Measurements from ENCODE around the gene CHN2. TPM values are rescaled to one million over a fixed set of nuclear protein-coding genes. Genes with fewer than 3 reads are reported as not detected.
A peak's percentile ranks its signal among the peaks of the same experiment; 100 is the strongest.

CHN2 gene
- total RNA-seq, 1 donor from 2014 or later = 0.73 TPM

DNA sequence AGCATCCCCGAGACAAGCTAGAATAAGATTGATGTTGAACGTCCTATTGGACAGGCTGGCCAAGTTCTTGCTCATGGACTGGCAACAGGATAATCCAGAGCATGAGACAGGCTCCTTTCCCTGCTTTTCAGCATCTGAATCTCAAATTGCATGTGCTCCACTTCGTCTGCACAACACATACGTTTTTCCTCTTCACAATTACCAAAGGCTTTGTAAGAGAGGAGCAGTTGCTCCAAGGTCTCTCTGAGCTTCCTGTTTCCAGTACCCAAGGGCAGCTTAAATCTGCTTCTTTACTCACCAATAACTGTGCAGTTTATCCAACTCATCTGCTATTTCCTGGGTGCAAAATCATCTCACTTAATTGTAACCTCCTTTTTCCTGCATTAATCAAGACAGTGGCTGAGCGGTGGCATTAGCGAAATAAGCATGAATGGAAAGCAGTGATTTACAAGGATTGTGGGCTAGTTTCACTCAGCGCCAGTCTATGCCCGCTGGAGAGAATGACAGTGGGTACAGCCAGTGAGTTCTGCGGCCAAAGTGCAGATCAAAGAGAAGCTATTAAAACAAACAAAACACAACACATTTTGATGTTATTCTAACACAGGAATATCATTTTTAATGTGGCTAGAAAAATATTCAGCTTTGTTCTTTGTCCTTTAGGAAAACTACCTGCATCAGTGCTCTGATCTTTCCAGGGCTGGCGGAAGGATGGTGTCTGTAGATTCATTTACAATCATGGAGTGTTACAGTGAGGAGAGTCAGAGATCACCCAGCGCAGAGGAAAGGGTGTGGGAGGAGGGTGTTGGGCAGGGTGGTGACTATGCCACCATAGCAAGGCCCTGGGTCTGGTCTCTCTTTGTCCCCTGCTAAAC lies 79.8 kb downstream of the CHN2 start:
- Mint-ChIP-seq H3K4me1 (ENCODE audit: low read depth) (peaks cover 52% of the 10 kb centered on the region), H3K4me3 (ENCODE audit: low read depth) (no peak overlapping the region), H3K27me3 (ENCODE audit: low read depth) (peaks cover 26% of the 10 kb centered on the region), H3K9me3 (no peaks in the 10 kb centered on the region), H3K27ac (no peak overlapping the region), H3K36me3 (ENCODE audit: low read depth) (no peaks in the 10 kb centered on the region)
- intact Hi-C loops (cut with micrococcal nuclease) = loop anchor here (10.0 kb wide), 1 partner anchor 100 kb away; no protein-coding TSS in a partner anchor
- DNase-seq (ENCODE audit: low spot score) = no peak

GRCh38 chr7:29275018-29275318 lies 80.4 kb downstream of the CHN2 start:
- Mint-ChIP-seq H3K36me3 (ENCODE audit: low read depth) (no peaks in the 10 kb centered on the region), H3K9me3 (no peaks in the 10 kb centered on the region), H3K27me3 (ENCODE audit: low read depth) (peaks cover 27% of the 10 kb centered on the region), H3K4me3 (ENCODE audit: low read depth) (no peak overlapping the region), H3K27ac (no peak overlapping the region), H3K4me1 (ENCODE audit: low read depth) (peaks cover 50% of the 10 kb centered on the region)
- DNase-seq (ENCODE audit: low spot score) = no peak
- intact Hi-C loops (cut with micrococcal nuclease) = loop anchor here (10.0 kb wide), 1 partner anchor 100 kb away; no protein-coding TSS in a partner anchor

DNA sequence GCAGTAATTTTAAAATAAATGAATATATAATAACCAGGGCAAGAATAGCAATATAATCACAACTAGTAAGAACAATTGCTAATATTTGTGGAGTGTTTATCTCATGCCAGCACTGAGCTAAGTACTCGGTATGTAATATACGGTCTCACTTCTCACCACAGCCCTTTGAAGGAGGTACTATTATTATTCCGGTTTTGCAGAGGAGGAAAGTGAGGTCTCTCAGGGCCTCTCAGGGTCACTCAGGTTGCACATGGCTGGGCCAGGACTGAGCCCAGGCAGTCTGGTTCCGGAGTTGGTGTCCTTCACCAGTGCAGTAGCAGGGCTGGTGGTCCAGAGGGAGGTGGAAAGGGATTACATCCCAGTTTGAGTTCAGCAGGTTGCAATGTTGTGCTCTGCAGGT lies 80.9 kb downstream of the CHN2 start:
- no peak for DNase-seq (ENCODE audit: low spot score)
- H3K27me3 Mint-ChIP-seq (ENCODE audit: low read depth) = peaks cover 27% of the 10 kb centered on the region
- H3K36me3 Mint-ChIP-seq (ENCODE audit: low read depth) = no peaks in the 10 kb centered on the region
- no peak overlapping the region for H3K27ac Mint-ChIP-seq
- peaks cover 50% of the 10 kb centered on the region for H3K4me1 Mint-ChIP-seq (ENCODE audit: low read depth)
- no peaks in the 10 kb centered on the region for H3K9me3 Mint-ChIP-seq
- no peak overlapping the region for H3K4me3 Mint-ChIP-seq (ENCODE audit: low read depth)
- intact Hi-C loops (cut with micrococcal nuclease) = loop anchor here (10.0 kb wide), 1 partner anchor 101 kb away; no protein-coding TSS in a partner anchor

- Mint-ChIP-seq H3K4me3 (ENCODE audit: low read depth) (no peak overlapping the region), H3K27ac (no peak overlapping the region), H3K27me3 (ENCODE audit: low read depth) (peaks cover 30% of the 10 kb centered on the region), H3K36me3 (ENCODE audit: low read depth) (no peaks in the 10 kb centered on the region), H3K9me3 (no peaks in the 10 kb centered on the region), H3K4me1 (ENCODE audit: low read depth) (peaks cover 43% of the 10 kb centered on the region)
- DNase-seq (ENCODE audit: low spot score) = no peak
- intact Hi-C loops (cut with micrococcal nuclease) = loop anchor here (10.0 kb wide), 1 partner anchor 101 kb away; no protein-coding TSS in a partner anchor
Measured at GRCh38 chr7:29276199-29276598, 81.6 kb downstream of the CHN2 start.

GRCh38 chr7:29276806-29277205 lies 82.2 kb downstream of the CHN2 start:
- H3K9me3 Mint-ChIP-seq = no peaks in the 10 kb centered on the region
- H3K27me3 Mint-ChIP-seq (ENCODE audit: low read depth) = peaks cover 33% of the 10 kb centered on the region
- no peak overlapping the region for H3K4me3 Mint-ChIP-seq (ENCODE audit: low read depth)
- no peak overlapping the region for H3K27ac Mint-ChIP-seq
- intact Hi-C loops (cut with micrococcal nuclease) = loop anchor here (1.0 to 10.0 kb wide), 2 partner anchors 33 to 102 kb away; no protein-coding TSS in a partner anchor
- DNase-seq (ENCODE audit: low spot score) = no peak
- peaks cover 37% of the 10 kb centered on the region for H3K4me1 Mint-ChIP-seq (ENCODE audit: low read depth)
- no peaks in the 10 kb centered on the region for H3K36me3 Mint-ChIP-seq (ENCODE audit: low read depth)

- intact Hi-C loops (cut with micrococcal nuclease) = loop anchor here (1.0 to 10.0 kb wide), 3 partner anchors 12 to 103 kb away; no protein-coding TSS in a partner anchor
- Mint-ChIP-seq H3K27ac (peak overlapping the region; percentile 43), H3K9me3 (no peaks in the 10 kb centered on the region), H3K4me3 (ENCODE audit: low read depth) (no peak overlapping the region), H3K36me3 (ENCODE audit: low read depth) (no peaks in the 10 kb centered on the region), H3K27me3 (ENCODE audit: low read depth) (peaks cover 34% of the 10 kb centered on the region), H3K4me1 (ENCODE audit: low read depth) (peaks cover 34% of the 10 kb centered on the region)
- peak; percentile 21 for DNase-seq (ENCODE audit: low spot score)
Measured at GRCh38 chr7:29277436-29278215, 83.1 kb downstream of the CHN2 start.

GRCh38 chr7:29278337-29279069 lies 83.9 kb downstream of the CHN2 start:
- intact Hi-C loops (cut with micrococcal nuclease) = loop anchor here (1.0 to 10.0 kb wide), 2 partner anchors 11 to 104 kb away; no protein-coding TSS in a partner anchor
- no peaks in the 10 kb centered on the region for H3K9me3 Mint-ChIP-seq
- no peak overlapping the region for H3K4me3 Mint-ChIP-seq (ENCODE audit: low read depth)
- no peak overlapping the region for H3K27ac Mint-ChIP-seq
- H3K36me3 Mint-ChIP-seq (ENCODE audit: low read depth) = no peaks in the 10 kb centered on the region
- peaks cover 31% of the 10 kb centered on the region for H3K4me1 Mint-ChIP-seq (ENCODE audit: low read depth)
- peaks cover 37% of the 10 kb centered on the region for H3K27me3 Mint-ChIP-seq (ENCODE audit: low read depth)
- no peak for DNase-seq (ENCODE audit: low spot score)

DNA sequence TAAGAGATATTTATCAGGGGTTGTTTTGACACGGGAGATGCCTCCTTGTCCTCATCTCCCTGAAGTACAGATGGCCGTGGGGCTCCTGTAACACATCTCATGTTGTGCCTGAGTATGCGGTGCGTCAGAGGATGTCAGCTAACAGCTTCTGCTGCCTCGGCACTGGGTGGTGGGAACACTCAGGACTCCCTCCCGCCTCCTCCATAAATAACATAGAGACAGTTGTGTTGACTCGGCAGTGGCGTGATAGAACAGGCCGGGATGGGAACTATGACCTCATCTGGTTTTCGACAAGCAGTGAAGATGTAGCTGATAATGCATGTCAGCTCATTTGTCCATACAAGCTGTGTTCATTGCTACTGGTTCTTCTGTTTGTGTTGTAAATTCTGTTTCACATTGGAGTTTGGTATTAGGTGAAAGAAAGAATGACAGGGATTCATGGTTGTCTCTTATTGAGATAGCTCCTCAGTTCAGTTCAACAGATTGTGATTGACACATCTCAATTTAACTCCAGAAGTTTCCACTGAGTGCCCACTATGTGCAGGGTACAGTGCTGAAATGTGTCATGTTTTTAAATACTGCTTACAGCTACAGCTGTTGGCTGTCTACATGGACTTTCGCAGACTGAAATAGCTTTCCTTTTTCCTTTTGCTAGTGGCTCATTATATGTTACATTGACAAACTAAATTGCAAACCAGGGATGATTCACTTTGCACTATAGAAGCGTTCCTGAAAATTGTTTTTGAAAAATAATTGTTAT lies 87.4 kb downstream of the CHN2 start:
- peaks cover 30% of the 10 kb centered on the region for H3K27me3 Mint-ChIP-seq (ENCODE audit: low read depth)
- DNase-seq (ENCODE audit: low spot score) = no peak
- H3K4me1 Mint-ChIP-seq (ENCODE audit: low read depth) = peaks cover 35% of the 10 kb centered on the region
- H3K4me3 Mint-ChIP-seq (ENCODE audit: low read depth) = no peak overlapping the region
- H3K27ac Mint-ChIP-seq = no peak overlapping the region
- intact Hi-C loops (cut with micrococcal nuclease) = no loop called here
- H3K9me3 Mint-ChIP-seq = no peaks in the 10 kb centered on the region
- H3K36me3 Mint-ChIP-seq (ENCODE audit: low read depth) = no peaks in the 10 kb centered on the region

GRCh38 chr7:29282819-29283414 lies 88.3 kb downstream of the CHN2 start:
- H3K4me1 Mint-ChIP-seq (ENCODE audit: low read depth) = peaks cover 33% of the 10 kb centered on the region
- H3K9me3 Mint-ChIP-seq = no peaks in the 10 kb centered on the region
- no peaks in the 10 kb centered on the region for H3K36me3 Mint-ChIP-seq (ENCODE audit: low read depth)
- no peak overlapping the region for H3K4me3 Mint-ChIP-seq (ENCODE audit: low read depth)
- H3K27ac Mint-ChIP-seq = no peak overlapping the region
- no peak for DNase-seq (ENCODE audit: low spot score)
- intact Hi-C loops (cut with micrococcal nuclease) = no loop called here
- H3K27me3 Mint-ChIP-seq (ENCODE audit: low read depth) = peaks cover 33% of the 10 kb centered on the region

GRCh38 chr7:29284696-29285443 lies 90.3 kb downstream of the CHN2 start:
- intact Hi-C loops (cut with micrococcal nuclease) = loop anchor here (1.0 to 5.0 kb wide), 3 partner anchors 14 to 88 kb away; no protein-coding TSS in a partner anchor
- Mint-ChIP-seq H3K4me3 (ENCODE audit: low read depth) (no peak overlapping the region), H3K9me3 (no peaks in the 10 kb centered on the region), H3K27ac (no peak overlapping the region), H3K36me3 (ENCODE audit: low read depth) (no peaks in the 10 kb centered on the region), H3K27me3 (ENCODE audit: low read depth) (peaks cover 30% of the 10 kb centered on the region), H3K4me1 (ENCODE audit: low read depth) (peaks cover 43% of the 10 kb centered on the region)
- DNase-seq (ENCODE audit: low spot score) = no peak

- Mint-ChIP-seq H3K9me3 (no peaks in the 10 kb centered on the region), H3K4me3 (ENCODE audit: low read depth) (no peak overlapping the region), H3K27me3 (ENCODE audit: low read depth) (peaks cover 33% of the 10 kb centered on the region), H3K36me3 (ENCODE audit: low read depth) (no peaks in the 10 kb centered on the region), H3K27ac (no peak overlapping the region), H3K4me1 (ENCODE audit: low read depth) (peaks cover 47% of the 10 kb centered on the region)
- intact Hi-C loops (cut with micrococcal nuclease) = loop anchor here (1.0 to 5.0 kb wide), 3 partner anchors 15 to 88 kb away; no protein-coding TSS in a partner anchor
- peak; percentile 54 for DNase-seq (ENCODE audit: low spot score)
Measured at GRCh38 chr7:29285444-29285793, 90.8 kb downstream of the CHN2 start.
